H1 (cell line): ENCODE results near the gene GID8. TPM values are rescaled to one million over a fixed set of nuclear protein-coding genes. Genes with fewer than 3 reads are reported as not detected.

Experiments used
- CTCF ChIA-PET: fragments of 300-600 bp; sonication (Branson Sonifier 250); formaldehyde crosslinking; loops from one replicate; lab custom pipeline; 2021; ENCODE audit not compliant: partially characterized antibody; lab: Charles Lee
- POLR2A ChIA-PET: fragments of 300-600 bp; sonication (Branson Sonifier 250); formaldehyde crosslinking; loops from one replicate; lab custom pipeline; 2021; ENCODE audit warnings: inconsistent platforms; ENCODE audit not compliant: partially characterized antibody; lab: Charles Lee
- DNase-seq, 2 experiments: peaks; one replicate each; pipeline versions ENCODE4 v3.0.0 to v3.0.0-alpha.2; 2010 to 2022; ENCODE audit warnings: low spot score in 2 of 2, low read depth in 1 of 2, mixed read lengths in 1 of 2
- FAIRE-seq: peaks from 2 replicates; lab custom pipeline; 2011; peaks lifted over from hg19 to GRCh38; lab: Jason Lieb, UNC
- H2AFZ ChIP-seq: 2 replicates; pipeline ENCODE4 v1.8.1; 2012; ENCODE audit warnings: low read length, inconsistent platforms
- H2AK5ac ChIP-seq: 2 replicates; pipeline ENCODE4 v1.6.1; 2013; ENCODE audit warnings: low read depth, low read length
- H2BK120ac ChIP-seq: replicated peaks from 2 replicates; pipeline ENCODE3; 2013; ENCODE audit warnings: low read depth, low read length, inconsistent platforms
- H2BK12ac ChIP-seq: 2 replicates; pipeline ENCODE4 v1.6.1; 2013; ENCODE audit warnings: low read depth, low read length
- H2BK15ac ChIP-seq: 2 replicates; pipeline ENCODE4 v1.6.1; 2013; ENCODE audit warnings: low read length
- H2BK20ac ChIP-seq: 2 replicates; pipeline ENCODE4 v1.6.1; 2013; ENCODE audit warnings: low read length
- H2BK5ac ChIP-seq: 2 replicates; pipeline ENCODE4 v1.6.1; 2013; ENCODE audit warnings: low read depth, low read length
- H3K14ac ChIP-seq: 2 replicates; pipeline ENCODE4 v1.6.1; 2013; ENCODE audit warnings: inconsistent platforms; ENCODE audit not compliant: insufficient read length
- H3K18ac ChIP-seq: 2 replicates; pipeline ENCODE4 v1.6.1; 2013; ENCODE audit warnings: low read length; ENCODE audit errors: extremely low read depth
- H3K23ac ChIP-seq: 2 replicates; pipeline ENCODE4 v1.6.1; 2013; ENCODE audit warnings: inconsistent platforms; ENCODE audit not compliant: insufficient read length
- H3K23me2 ChIP-seq: 2 replicates; pipeline ENCODE4 v1.6.1; 2013; ENCODE audit warnings: low read depth, low read length
- H3K27ac ChIP-seq: 2 replicates; pipeline ENCODE4 v1.6.1; 2011; ENCODE audit warnings: low read depth, low read length, inconsistent platforms
- H3K27me3 ChIP-seq, 4 experiments: replicated peaks in 1 of 4; 1 replicate in 1 of 4; 2 replicates in 3 of 4; pipeline versions ENCODE4 v1.6.1 to v1.8.1; 2011 to 2013; ENCODE audit warnings: low read length in 3 of 4, mild to moderate bottlenecking in 3 of 4, inconsistent platforms in 2 of 4, mixed read lengths in 2 of 4, moderate library complexity in 1 of 4; ENCODE audit not compliant: control insufficient read depth in 3 of 4, insufficient read depth in 3 of 4; ENCODE audit errors: extremely low read depth in 1 of 4
- H3K36me3 ChIP-seq, 4 experiments: 2 replicates each; pipeline versions ENCODE4 v1.6.1 to v1.8.1; 2011 to 2013; ENCODE audit warnings: mild to moderate bottlenecking in 4 of 4, low read length in 3 of 4, moderate library complexity in 2 of 4, control low read depth in 1 of 4, inconsistent platforms in 1 of 4; ENCODE audit not compliant: insufficient read depth in 4 of 4, control insufficient read depth in 2 of 4
- H3K4ac ChIP-seq: replicated peaks from 2 replicates; pipeline ENCODE3; 2013; ENCODE audit warnings: low read length, low read depth, mixed read lengths, inconsistent platforms; ENCODE audit not compliant: insufficient read length
- H3K4me1 ChIP-seq, 4 experiments: replicated peaks in 1 of 4; 1 replicate in 1 of 4; 2 replicates in 3 of 4; pipeline versions ENCODE4 v1.6.1 to v1.8.1; 2011 to 2013; ENCODE audit warnings: low read length in 3 of 4, inconsistent platforms in 2 of 4, mixed read lengths in 1 of 4; ENCODE audit not compliant: insufficient read depth in 4 of 4, control insufficient read depth in 3 of 4
- H3K4me2 ChIP-seq, 2 experiments: 2 replicates each; pipeline versions ENCODE4 v1.6.1 to v1.8.1; 2011 to 2013; ENCODE audit warnings: low read depth in 2 of 2, low read length in 2 of 2, control low read depth in 1 of 2, inconsistent platforms in 1 of 2, mild to moderate bottlenecking in 1 of 2; ENCODE audit not compliant: insufficient read depth in 1 of 2
- H3K4me3 ChIP-seq, 4 experiments: fragments of 200-600, 300-600 bp in 1 of 4; sonication (generic), shearing (Covaris generic), sonication (Bioruptor Twin) in 1 of 4; 2 replicates each; pipeline versions ENCODE4 v1.5.1 to v1.8.1; 2011 to 2016; ENCODE audit warnings: low read length in 4 of 4, low read depth in 3 of 4, control low read depth in 2 of 4, inconsistent platforms in 2 of 4, mild to moderate bottlenecking in 2 of 4, mixed read lengths in 1 of 4, moderate library complexity in 1 of 4; ENCODE audit not compliant: insufficient read depth in 2 of 4; ENCODE audit errors: extremely low read depth in 1 of 4
- H3K56ac ChIP-seq: replicated peaks from 2 replicates; pipeline ENCODE3; 2013; ENCODE audit warnings: low read depth, mild to moderate bottlenecking, mixed read lengths, low read length, inconsistent platforms; ENCODE audit not compliant: insufficient read length
- H3K79me1 ChIP-seq: 2 replicates; pipeline ENCODE4 v1.6.1; 2013; ENCODE audit warnings: low read depth, low read length, control low read depth
- H3K79me2 ChIP-seq, 2 experiments: 2 replicates each; pipeline versions ENCODE4 v1.6.1 to v1.8.1; 2012 to 2013; ENCODE audit warnings: low read length in 2 of 2, mild to moderate bottlenecking in 2 of 2, inconsistent platforms in 1 of 2; ENCODE audit not compliant: insufficient read depth in 2 of 2, control insufficient read depth in 1 of 2
- H3K9ac ChIP-seq, 4 experiments: replicated peaks in 1 of 4; 1 replicate in 1 of 4; 2 replicates in 3 of 4; pipeline versions ENCODE4 v1.6.1 to v1.8.1; 2011 to 2013; ENCODE audit warnings: low read depth in 3 of 4, low read length in 3 of 4, control low read depth in 2 of 4, mild to moderate bottlenecking in 2 of 4, moderate library complexity in 2 of 4, inconsistent platforms in 1 of 4; ENCODE audit errors: extremely low read depth in 1 of 4
- H3K9me3 ChIP-seq, 2 experiments: 2 replicates each; pipeline versions ENCODE4 v1.6.1 to v1.8.1; 2012 to 2013; ENCODE audit warnings: mild to moderate bottlenecking in 2 of 2, moderate library complexity in 2 of 2, control low read depth in 1 of 2, inconsistent platforms in 1 of 2, low read depth in 1 of 2, low read length in 1 of 2, mixed read lengths in 1 of 2; ENCODE audit not compliant: insufficient read depth in 2 of 2
- H4K20me1 ChIP-seq, 2 experiments: replicated peaks in 1 of 2; 2 replicates each; pipeline versions ENCODE3 to v1.8.1; 2011 to 2013; ENCODE audit warnings: inconsistent platforms in 2 of 2, low read length in 2 of 2, mild to moderate bottlenecking in 1 of 2; ENCODE audit not compliant: insufficient read depth in 2 of 2, control insufficient read depth in 1 of 2
- H4K5ac ChIP-seq: 2 replicates; pipeline ENCODE4 v1.6.1; 2013; ENCODE audit warnings: low read length, low read depth, mixed read lengths, inconsistent platforms; ENCODE audit not compliant: insufficient read length
- H4K8ac ChIP-seq: 2 replicates; pipeline ENCODE4 v1.8.0; 2013; ENCODE audit warnings: mild to moderate bottlenecking, moderate library complexity, low read length, inconsistent platforms; ENCODE audit not compliant: insufficient read depth; ENCODE audit errors: extremely low read depth
- H4K91ac ChIP-seq: replicated peaks from 2 replicates; pipeline ENCODE3; 2013; ENCODE audit warnings: low read length, mixed read lengths, inconsistent platforms; ENCODE audit not compliant: insufficient read length
- CHD2 ChIP-seq: IDR thresholded peaks from 2 replicates; pipeline ENCODE4 v1.6.1; 2012; ENCODE audit warnings: low read length, improper control_type of control experiment
- POLR2AphosphoS5 ChIP-seq: IDR thresholded peaks from 2 replicates; pipeline ENCODE4 v1.6.1; 2011; ENCODE audit warnings: low read depth, low read length
- RNF2 ChIP-seq: fragments of 200-900, 300-1000 bp; sonication (generic); IDR thresholded peaks from 2 replicates; pipeline ENCODE4 v1.7.1; 2016; ENCODE audit warnings: borderline replicate concordance, low read depth, mild to moderate bottlenecking, antibody characterized with exemption, low read length; ENCODE audit not compliant: poor library complexity, severe bottlenecking; ENCODE audit errors: missing control alignments
- TEAD4 ChIP-seq: IDR thresholded peaks from 2 replicates; pipeline ENCODE4 v1.6.1; 2012; ENCODE audit warnings: low read depth, low read length, inconsistent platforms, mixed read lengths
- WGBS, 2 experiments: shearing (Covaris generic) in 1 of 2; methylation state at CpG; one replicate each; pipeline versions ENCODE4 v1.1.6 to v1.1.7; 2013 to 2015; ENCODE audit warnings: low lambda C conversion rate in 2 of 2, mixed read lengths in 2 of 2, inconsistent platforms in 1 of 2, low coverage in 1 of 2, missing lambda C conversion rate in 1 of 2; ENCODE audit not compliant: insufficient replicate concordance in 2 of 2, insufficient coverage in 1 of 2, insufficient read length in 1 of 2; ENCODE audit errors: extremely low coverage in 1 of 2, missing lambda C conversion rate in 1 of 2; 5-methylcytosine and 5-hydroxymethylcytosine counted together
- polyA plus RNA-seq, 7 experiments: library from polyadenylated mRNA; depleted of rRNA in 3 of 7; stranded (reverse) in 5 of 7; unstranded in 2 of 7; fragments of >200 nt in 5 of 7; fragments of 200-250 nt in 2 of 7; gene quantifications; 1 replicate in 5 of 7; 2 replicates in 1 of 7; 4 replicates in 1 of 7; pipeline versions ENCODE4 v1.2.1 to v1.2.3, GENCODE V29; 2011 to 2013; ENCODE audit warnings: missing spikeins in 2 of 7, mixed read lengths in 2 of 7
- total RNA-seq: library from RNA; stranded (reverse); fragmentation: NEBNext Ultra II Directional; extraction: Animal tissue kit (Norgen Biotek cat#: 25700); gene quantifications from 2 replicates; pipeline ENCODE4 v1.2.1, GENCODE V29; 2021

Gene GID8
- total and polyA plus RNA-seq, 2 of the 8 experiments (the other 6 are each of a cell fraction or from before 2014, with no cell fraction given), result 39.7 to 72.9 TPM

DNA sequence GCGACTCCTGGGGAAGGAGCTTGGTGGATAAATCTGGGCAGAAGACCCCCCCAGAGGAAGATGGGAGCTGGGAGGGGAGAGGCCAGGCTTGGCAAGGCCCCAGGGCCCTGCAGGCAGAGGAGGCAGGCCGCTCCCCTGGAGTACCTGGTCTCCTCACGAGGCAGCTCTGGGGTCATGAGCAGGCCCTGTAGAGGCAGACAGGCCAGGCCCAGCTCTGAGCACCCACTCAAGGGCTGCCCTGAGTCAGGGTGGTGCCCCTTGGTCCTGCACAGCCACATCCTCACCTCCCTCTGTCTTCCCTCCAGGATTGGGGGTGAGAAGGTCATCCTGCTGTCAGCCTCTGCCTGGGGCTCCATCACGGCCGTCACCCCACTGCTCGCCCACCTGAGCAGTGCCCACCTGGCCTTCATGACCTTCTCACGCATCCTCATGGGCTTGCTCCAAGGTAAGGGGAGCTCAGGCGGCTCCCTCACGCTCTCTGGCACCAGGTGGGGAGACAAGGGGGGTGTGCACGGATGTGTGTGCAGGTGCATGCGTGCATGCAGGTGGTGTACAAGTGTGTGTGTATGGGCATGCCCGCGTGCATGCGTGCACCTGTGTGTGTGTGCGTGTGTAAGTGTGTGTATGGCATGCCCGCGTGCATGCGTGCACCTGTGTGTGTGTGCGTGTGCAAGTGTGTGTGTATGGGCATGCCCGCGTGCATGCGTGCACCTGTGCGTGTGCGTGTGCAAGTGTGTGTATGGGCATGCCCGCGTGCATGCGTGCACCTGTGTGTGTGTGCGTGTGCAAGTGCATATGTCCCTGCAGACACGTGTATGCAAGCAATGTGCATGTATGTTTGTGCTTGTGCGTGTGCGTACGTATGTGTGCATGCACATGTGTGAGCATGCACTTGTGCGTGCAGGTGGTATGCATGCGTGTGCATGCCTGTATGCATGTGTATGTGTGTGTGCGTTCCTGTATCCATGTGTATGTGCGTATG is 19.5 kb downstream of the GID8 start:
- Histone ChIP-seq H3K56ac (no peak overlapping the region), H3K79me1 (peaks cover 3% of the 10 kb centered on the region; the same call in 1 of the 2 replicates), H2BK20ac (no peak overlapping the region), H2AK5ac (0 out of 2 replicates have a peak overlapping the region, but pooled peaks have one; percentile 4), H4K91ac (no peak overlapping the region), H2AFZ (no peak overlapping the region), H3K79me2 (peaks cover 0 to 9% of the 10 kb centered on the region in 2 experiments; a peak in 1 of 4 replicates), H3K18ac (no peak overlapping the region), H4K5ac (no peak overlapping the region), H3K4ac (no peak overlapping the region), H3K23me2 (peaks cover 10% of the 10 kb centered on the region; the same call in 1 of the 2 replicates), H3K27me3 (no peaks in the 10 kb centered on the region), H3K9ac (no peak overlapping the region), H3K4me2 (no peak overlapping the region), H4K20me1 (peaks cover 2 to 12% of the 10 kb centered on the region in 2 experiments), H3K14ac (no peak overlapping the region), H2BK5ac (no peak overlapping the region), H3K27ac (no peak overlapping the region), H3K9me3 (no peaks in the 10 kb centered on the region), H3K4me1 (peaks cover 2 to 22% (median 16%) of the 10 kb centered on the region in 4 experiments), H3K4me3 (no peak overlapping the region), H3K23ac (no peak overlapping the region), H2BK12ac (no peak overlapping the region), H2BK120ac (no peak overlapping the region), H2BK15ac (no peak overlapping the region), H3K36me3 (peaks cover 3 to 6% (median 5%) of the 10 kb centered on the region in 4 experiments; a peak in 5 of 8 replicates), H4K8ac (peak overlapping the region; percentile 45; the same call in 1 of the 2 replicates)
- ChIA-PET POLR2A (interaction anchor here (0.8 to 1.5 kb wide), 7 partner anchors 10 to 78 kb away, joined by 3 to 4 read pairs (median 3); partner anchors contain the start of gene GID8), CTCF (interaction anchor here (0.6 to 2.9 kb wide), 7 partner anchors 15 to 76 kb away, joined by 3 to 6 read pairs (median 3); partner anchors contain the start of gene DIDO1)
- 92% methylated on average over 35 of the region's 36 CpGs; no CpG with 5 or more reads in 1 of the 2 experiments for WGBS, 2 experiments
- TF ChIP-seq RNF2, result no peak
- no peak for TF ChIP-seq POLR2AphosphoS5
- TF ChIP-seq CHD2, result no peak
- TF ChIP-seq TEAD4, result no peak
- DNase-seq (no peak), FAIRE-seq (no peak)
